H9 (cell line): ENCODE results near the gene SPAG17. TPM values are rescaled to one million over a fixed set of nuclear protein-coding genes. Genes with fewer than 3 reads are reported as not detected.

Source experiments
- DNase-seq: peaks from one replicate; pipeline ENCODE4 v3.0.0-alpha.2; 2017
- H2AFZ ChIP-seq: one replicate; pipeline ENCODE4 v1.6.1; 2013; ENCODE audit warnings: mild to moderate bottlenecking, low read length, control low read depth, moderate library complexity
- H2AK5ac ChIP-seq: 2 replicates; pipeline ENCODE4 v1.6.1; 2013; ENCODE audit warnings: low read length, control low read depth, mixed read lengths; ENCODE audit not compliant: insufficient read length
- H2BK120ac ChIP-seq: one replicate; pipeline ENCODE4 v1.6.1; 2013; ENCODE audit warnings: low read depth, mild to moderate bottlenecking, low read length, control low read depth, inconsistent platforms; ENCODE audit not compliant: poor library complexity, severe bottlenecking
- H2BK12ac ChIP-seq: 2 replicates; pipeline ENCODE4 v1.6.1; 2013; ENCODE audit warnings: low read length, control low read depth, mixed read lengths, low read depth; ENCODE audit not compliant: insufficient read length
- H2BK15ac ChIP-seq: 2 replicates; pipeline ENCODE4 v1.6.1; 2013; ENCODE audit warnings: low read depth, low read length, control low read depth
- H2BK20ac ChIP-seq: one replicate; pipeline ENCODE4 v1.6.1; 2013; ENCODE audit warnings: low read depth, mild to moderate bottlenecking, low read length, control low read depth, inconsistent platforms; ENCODE audit not compliant: poor library complexity, severe bottlenecking
- H2BK5ac ChIP-seq: 2 replicates; pipeline ENCODE4 v1.6.1; 2013; ENCODE audit warnings: low read length, control low read depth, mixed read lengths; ENCODE audit not compliant: insufficient read length
- H3K14ac ChIP-seq: 2 replicates; pipeline ENCODE4 v1.6.1; 2013; ENCODE audit warnings: low read length, control low read depth; ENCODE audit not compliant: insufficient read depth
- H3K18ac ChIP-seq: 2 replicates; pipeline ENCODE4 v1.6.1; 2013; ENCODE audit warnings: low read depth, mild to moderate bottlenecking, mixed read lengths, low read length, control low read depth; ENCODE audit not compliant: insufficient read length
- H3K23ac ChIP-seq: 2 replicates; pipeline ENCODE4 v1.6.1; 2013; ENCODE audit warnings: low read length, control low read depth, mixed read lengths, low read depth; ENCODE audit not compliant: insufficient read length
- H3K23me2 ChIP-seq: 2 replicates; pipeline ENCODE4 v1.6.1; 2013; ENCODE audit warnings: low read depth, mild to moderate bottlenecking, mixed read lengths, low read length, control low read depth; ENCODE audit not compliant: insufficient read length, poor library complexity, severe bottlenecking
- H3K27ac ChIP-seq: 2 replicates; pipeline ENCODE4 v1.5.1; 2013; ENCODE audit warnings: low read length, control low read depth, mixed read lengths, low read depth; ENCODE audit not compliant: insufficient read length
- H3K27me3 ChIP-seq: 2 replicates; pipeline ENCODE4 v1.6.1; 2013; ENCODE audit warnings: low read length, control low read depth, inconsistent platforms; ENCODE audit not compliant: insufficient read depth
- H3K4ac ChIP-seq: 2 replicates; pipeline ENCODE4 v1.6.1; 2013; ENCODE audit warnings: low read depth, mild to moderate bottlenecking, control low read depth, inconsistent platforms, low read length, moderate library complexity
- H3K4me1 ChIP-seq: 2 replicates; pipeline ENCODE4 v1.6.1; 2013; ENCODE audit warnings: low read length, control low read depth, inconsistent platforms; ENCODE audit not compliant: insufficient read depth
- H3K4me2 ChIP-seq: 2 replicates; pipeline ENCODE4 v1.6.1; 2013; ENCODE audit warnings: low read length, control low read depth, mixed read lengths; ENCODE audit not compliant: insufficient read length, insufficient read depth
- H3K56ac ChIP-seq: 2 replicates; pipeline ENCODE4 v1.6.1; 2013; ENCODE audit warnings: low read depth, mild to moderate bottlenecking, mixed read lengths, low read length, control low read depth; ENCODE audit not compliant: insufficient read length
- H3K79me1 ChIP-seq: 2 replicates; pipeline ENCODE4 v1.6.1; 2013; ENCODE audit warnings: low read depth, mild to moderate bottlenecking, moderate library complexity, low read length, control low read depth, inconsistent platforms; ENCODE audit not compliant: insufficient read depth, poor library complexity, severe bottlenecking
- H3K79me2 ChIP-seq: 2 replicates; pipeline ENCODE4 v1.6.1; 2013; ENCODE audit warnings: low read length, control low read depth, inconsistent platforms; ENCODE audit not compliant: insufficient read depth
- H3K9ac ChIP-seq: 2 replicates; pipeline ENCODE4 v1.6.1; 2013; ENCODE audit warnings: low read length, control low read depth, mixed read lengths; ENCODE audit not compliant: insufficient read length; ENCODE audit errors: extremely low read depth
- H3K9me3 ChIP-seq: one replicate; pipeline ENCODE4 v1.6.1; 2013; ENCODE audit warnings: low read depth, low read length, inconsistent platforms; ENCODE audit not compliant: control insufficient read depth
- H3T11ph ChIP-seq: one replicate; pipeline ENCODE4 v1.6.1; 2013; ENCODE audit warnings: mild to moderate bottlenecking, low read length, control low read depth, inconsistent platforms
- H4K20me1 ChIP-seq: one replicate; pipeline ENCODE4 v1.6.1; 2013; ENCODE audit not compliant: control insufficient read depth, insufficient read length, insufficient read depth
- H4K5ac ChIP-seq: 2 replicates; pipeline ENCODE4 v1.6.1; 2013; ENCODE audit warnings: low read depth, mild to moderate bottlenecking, mixed read lengths, low read length, control low read depth; ENCODE audit not compliant: insufficient read length
- H4K8ac ChIP-seq: replicated peaks from 2 replicates; pipeline ENCODE4 v1.6.1; 2013; ENCODE audit warnings: low read length, control low read depth, mixed read lengths, low read depth; ENCODE audit not compliant: insufficient read length
- H4K91ac ChIP-seq: 2 replicates; pipeline ENCODE4 v1.6.1; 2013; ENCODE audit warnings: low read depth, mild to moderate bottlenecking, moderate library complexity, mixed read lengths, low read length, control low read depth; ENCODE audit not compliant: insufficient read length
- H3K27ac Mint-ChIP-seq, 3 experiments: 2 replicates in 2 of 3; 3 replicates in 1 of 3; pipeline ENCODE4 v1.8.0; 2020 to 2021; ENCODE audit warnings: mixed read lengths in 3 of 3, mild to moderate bottlenecking in 1 of 3, moderate library complexity in 1 of 3
- H3K27me3 Mint-ChIP-seq: 2 replicates; pipeline ENCODE4 v1.8.0; 2021; ENCODE audit warnings: low read depth, mild to moderate bottlenecking, moderate library complexity, mixed read lengths
- H3K36me3 Mint-ChIP-seq, 3 experiments: 2 replicates in 2 of 3; 3 replicates in 1 of 3; pipeline ENCODE4 v1.8.0; 2020 to 2021; ENCODE audit warnings: low read depth in 3 of 3, mixed read lengths in 3 of 3; ENCODE audit not compliant: insufficient read depth in 1 of 3
- H3K4me1 Mint-ChIP-seq, 2 experiments: 2 replicates each; pipeline ENCODE4 v1.8.0; 2020; ENCODE audit warnings: mixed read lengths in 2 of 2
- H3K4me3 Mint-ChIP-seq, 2 experiments: 2 replicates in 1 of 2; 3 replicates in 1 of 2; pipeline ENCODE4 v1.8.0; 2020 to 2021; ENCODE audit warnings: mild to moderate bottlenecking in 2 of 2, mixed read lengths in 2 of 2, moderate library complexity in 1 of 2
- H3K9me3 Mint-ChIP-seq, 2 experiments: 2 replicates in 1 of 2; 3 replicates in 1 of 2; pipeline ENCODE4 v1.8.0; 2020; ENCODE audit warnings: mild to moderate bottlenecking in 2 of 2, mixed read lengths in 2 of 2, moderate library complexity in 1 of 2
- CTCF ChIP-seq: fragments of 200-600 bp; sonication (generic); conservative IDR thresholded peaks from 3 replicates; pipeline ENCODE4 v1.8.0; 2021; ENCODE audit warnings: antibody characterized with exemption, mild to moderate bottlenecking
- total RNA-seq: library from RNA; stranded (reverse); gene quantifications from 2 replicates; pipeline ENCODE4 v1.2.1, GENCODE V29; 2021

SPAG17 gene
- total RNA-seq, 1 experiment from 2014 or later, result 0.37 TPM

GRCh38 chr1:118013938-118014337, 171.1 kb downstream of the SPAG17 start:
- Mint-ChIP-seq H3K36me3 (no peaks in the 10 kb centered on the region), H3K27me3 (no peaks in the 10 kb centered on the region), H3K4me1 (no peaks in the 10 kb centered on the region), H3K4me3 (no peak overlapping the region), H3K9me3 (no peaks in the 10 kb centered on the region), H3K27ac (no peak overlapping the region)
- Histone ChIP-seq H3K9ac (no peak overlapping the region), H3K79me2 (no peaks in the 10 kb centered on the region), H3K18ac (no peak overlapping the region), H3T11ph (no peak overlapping the region), H2BK120ac (no peak overlapping the region), H2BK20ac (no peak overlapping the region), H3K4ac (no peak overlapping the region), H2AK5ac (no peak overlapping the region), H3K23ac (no peak overlapping the region), H2BK15ac (no peak overlapping the region), H4K5ac (no peak overlapping the region), H4K91ac (no peak overlapping the region), H4K8ac (no peak overlapping the region), H2AFZ (no peak overlapping the region), H3K27ac (no peak overlapping the region), H3K9me3 (no peaks in the 10 kb centered on the region), H3K4me1 (no peaks in the 10 kb centered on the region), H3K56ac (no peak overlapping the region), H2BK5ac (no peak overlapping the region), H3K27me3 (no peaks in the 10 kb centered on the region), H3K79me1 (no peaks in the 10 kb centered on the region), H3K14ac (no peak overlapping the region), H3K23me2 (no peaks in the 10 kb centered on the region), H2BK12ac (no peak overlapping the region), H3K4me2 (no peak overlapping the region), H4K20me1 (no peaks in the 10 kb centered on the region)
- TF ChIP-seq CTCF, result no peak
- no peak for DNase-seq
